Stimulated activated CD4-positive, alpha-beta T cell treated with anti-CD3 and anti-CD28 coated beads, Interleukin-1b, Interleukin-23, amount 100 ng/mL, for 48 hours (primary cell): ENCODE results near the gene SEMA3C.

Source experiments
- DNase-seq: peaks from one replicate; pipeline ENCODE4 v3.0.0-alpha.2; 2020

Gene SEMA3C

DNA sequence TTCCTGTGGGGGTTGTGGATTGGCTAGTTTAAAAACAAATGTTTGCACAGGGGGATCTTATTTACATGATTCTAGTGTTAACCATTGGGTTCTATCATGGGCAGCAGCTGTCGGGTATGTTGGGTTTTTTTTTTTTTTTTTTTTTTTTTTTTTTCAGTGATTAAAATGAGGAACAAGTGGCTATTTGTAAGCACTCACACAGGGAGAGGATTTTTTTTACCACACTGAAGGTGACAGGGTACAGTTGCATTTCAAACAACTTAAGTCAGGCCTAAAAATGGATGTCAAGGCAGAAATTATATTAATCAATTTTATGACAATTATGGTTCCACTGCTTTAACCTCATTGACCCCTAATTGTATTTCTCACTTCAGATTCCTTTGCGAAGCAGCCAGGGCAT is 187.6 kb downstream of the SEMA3C start:
- DNase-seq = no peak

DNA sequence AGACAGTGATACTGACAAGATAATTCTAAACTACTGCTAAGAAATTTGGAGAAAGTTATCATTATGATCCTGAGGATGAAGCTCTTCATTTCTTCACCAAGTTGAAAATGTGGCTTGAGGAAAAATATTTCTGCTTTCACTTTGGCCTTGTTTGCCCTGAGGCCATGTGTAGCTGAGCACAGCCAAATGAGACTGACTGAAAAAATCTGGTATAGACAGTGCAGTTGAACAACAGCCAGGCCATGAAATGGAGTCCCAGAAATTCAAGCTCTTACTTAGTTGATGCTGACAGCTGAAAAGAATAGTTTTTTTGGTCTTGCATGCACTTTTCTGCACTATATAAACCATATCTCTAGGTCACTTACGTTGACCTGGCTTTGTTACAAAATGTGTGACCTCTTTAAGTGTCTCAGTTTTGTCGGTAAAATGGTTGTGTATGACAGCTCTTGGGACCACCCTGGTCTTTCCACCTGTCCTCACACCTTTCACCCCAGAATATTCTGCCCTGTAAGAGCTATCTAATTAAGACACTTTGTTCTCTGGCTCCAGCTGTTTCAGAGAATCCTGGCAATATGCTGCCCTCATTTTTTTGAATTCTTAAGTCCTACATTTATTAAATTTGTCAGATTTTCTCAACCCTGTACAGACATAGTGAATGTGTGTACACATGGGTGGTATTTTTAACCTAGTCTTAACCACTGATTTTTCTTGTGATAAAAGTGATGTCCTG is 189.1 kb downstream of the SEMA3C start:
- DNase-seq = no peak

DNA sequence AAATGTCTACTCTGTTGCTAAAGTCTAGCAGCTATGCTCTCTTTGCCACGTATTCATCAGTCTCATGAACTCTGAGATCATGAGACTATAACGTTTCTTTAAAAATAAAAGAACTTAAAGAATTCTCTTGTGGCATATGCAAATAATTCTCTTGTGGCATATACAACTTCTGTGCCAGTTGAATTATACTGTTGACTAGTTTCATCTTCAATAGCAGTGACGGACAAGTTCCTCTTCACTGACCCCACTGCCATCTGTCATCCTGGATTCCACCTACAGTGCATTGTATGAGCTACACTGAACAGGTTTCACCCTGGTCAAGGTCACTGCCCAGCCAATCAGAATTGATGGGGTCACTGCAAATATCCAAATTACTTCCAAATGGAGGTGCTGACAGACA is 192.2 kb downstream of the SEMA3C start:
- no peak for DNase-seq

DNA sequence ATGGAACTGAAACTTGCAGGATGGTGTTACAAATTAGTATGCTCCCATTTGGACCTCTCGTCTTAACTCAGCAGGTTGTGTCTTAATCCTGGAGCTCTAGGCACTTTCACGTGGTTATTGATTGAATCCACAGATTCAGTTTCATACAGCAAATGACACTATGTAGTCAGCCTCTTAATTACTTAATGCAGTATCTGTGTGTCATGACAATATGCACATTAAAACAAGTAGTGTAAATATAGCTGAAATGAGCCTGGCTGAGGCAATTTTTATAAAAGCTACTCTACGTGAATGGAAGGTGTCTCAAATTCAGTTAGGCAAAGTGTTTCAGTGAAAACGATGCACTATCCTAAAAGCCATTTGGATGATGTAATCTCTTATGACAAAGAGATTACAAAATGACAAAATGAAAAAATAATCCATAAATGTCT is 193.7 kb downstream of the SEMA3C start:
- no peak for DNase-seq

DNA sequence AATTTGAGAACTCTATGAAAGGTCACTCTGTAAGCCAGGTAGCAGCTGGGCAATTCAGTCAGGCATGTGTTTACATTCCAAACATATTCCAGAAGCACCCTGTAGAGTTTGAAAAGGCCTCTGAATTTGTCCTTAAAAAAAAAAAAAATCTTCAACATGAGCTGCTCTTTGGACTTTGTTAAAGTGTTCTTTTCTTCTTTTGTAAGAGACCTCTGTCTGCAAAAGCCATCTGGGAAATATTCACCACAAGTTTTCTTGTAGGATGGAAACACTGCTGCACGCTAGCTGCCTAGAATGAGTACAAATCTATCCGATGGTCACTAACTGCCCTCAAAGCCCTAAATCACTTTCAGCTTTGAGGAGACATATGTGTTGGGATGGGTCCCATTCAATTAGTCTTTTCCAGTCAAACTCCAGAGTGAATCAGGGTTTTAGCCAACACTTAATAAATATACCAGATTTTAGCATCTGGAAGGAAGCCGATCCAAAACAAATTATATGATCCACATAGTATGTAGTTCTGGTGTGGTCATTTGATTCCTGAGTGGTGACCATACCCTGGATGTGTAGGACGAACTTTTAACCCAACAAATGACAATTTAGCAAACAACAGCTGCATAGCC is 194.5 kb downstream of the SEMA3C start:
- DNase-seq = no peak

DNA sequence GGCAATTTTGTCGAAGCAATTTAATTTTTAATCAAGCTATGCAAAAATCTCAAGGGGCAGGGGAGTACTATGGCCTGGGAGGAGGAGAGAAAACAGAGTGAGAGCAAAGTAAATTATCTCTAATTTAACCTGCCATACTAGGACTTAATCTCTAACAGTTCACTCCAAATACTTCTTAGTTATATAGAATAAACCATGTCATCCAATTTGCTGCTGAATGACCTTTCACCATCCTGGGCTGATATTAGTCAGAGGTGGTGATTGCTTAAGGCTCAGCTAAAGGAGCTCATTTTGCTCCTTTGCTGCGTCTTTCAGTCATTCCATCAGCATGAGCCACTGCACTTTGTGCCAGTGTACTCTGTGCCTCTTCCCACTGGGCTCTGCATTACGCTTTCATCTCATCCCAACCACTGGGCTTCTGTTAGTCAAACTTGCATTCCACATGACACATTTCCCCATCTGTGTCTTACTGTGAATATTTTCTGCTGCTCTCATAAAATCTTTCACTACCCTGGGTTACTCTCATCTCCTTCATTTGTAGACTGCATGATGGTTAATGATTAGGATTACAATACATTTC is 196.1 kb downstream of the SEMA3C start:
- no peak for DNase-seq

DNA sequence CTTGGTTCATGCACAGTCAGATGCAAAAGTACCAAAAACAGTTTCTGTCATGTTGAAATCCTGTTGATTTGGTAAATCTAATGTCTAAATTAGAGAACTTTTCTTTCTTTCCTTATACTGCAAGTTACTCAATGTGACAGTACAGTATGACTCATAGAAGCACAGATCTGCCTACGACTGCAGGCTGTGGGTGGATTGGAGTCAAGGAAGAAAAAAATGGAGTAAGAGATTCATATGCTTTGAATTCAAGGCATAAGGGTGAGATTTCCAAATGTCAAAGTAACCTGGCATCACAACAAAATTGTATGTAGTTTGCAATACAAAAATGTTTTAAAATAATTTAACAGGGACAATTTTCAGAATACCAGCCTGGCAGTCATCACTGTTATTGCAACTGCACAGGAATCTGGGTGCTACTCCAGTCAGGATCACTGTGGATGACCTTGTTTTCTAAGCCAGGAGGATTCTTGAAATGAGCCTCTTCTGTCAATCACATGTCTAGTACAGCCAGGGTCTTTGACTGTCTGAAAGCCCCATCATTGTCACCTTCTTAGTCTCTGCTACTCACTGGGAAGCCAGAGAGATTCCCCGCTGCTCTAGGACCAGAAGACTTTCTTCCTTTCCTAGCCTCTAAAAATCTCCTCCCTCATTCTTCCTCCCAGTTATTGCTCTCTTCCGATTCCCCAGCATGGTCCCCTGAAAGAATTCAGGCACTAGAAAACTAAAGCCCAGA is 196.8 kb downstream of the SEMA3C start:
- no peak for DNase-seq

DNA sequence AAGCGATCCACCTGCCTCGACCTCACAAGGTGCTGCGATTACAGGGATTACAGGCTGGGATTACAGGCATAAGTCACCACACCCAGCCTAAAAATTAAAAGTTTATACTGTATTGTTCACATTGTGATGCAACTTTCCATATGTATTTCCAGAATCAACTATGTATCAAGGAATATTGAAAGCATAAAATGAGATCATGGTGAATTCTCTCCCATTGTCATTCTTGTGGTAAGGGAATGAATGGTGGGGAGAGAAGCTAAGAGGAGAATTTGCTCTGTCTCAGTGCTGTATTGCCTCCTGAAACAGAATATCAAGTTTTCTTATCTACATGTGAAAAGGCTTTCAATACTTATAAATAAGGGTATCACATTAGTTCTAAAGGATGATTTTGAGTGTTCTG is 198.7 kb downstream of the SEMA3C start:
- no peak for DNase-seq

DNA sequence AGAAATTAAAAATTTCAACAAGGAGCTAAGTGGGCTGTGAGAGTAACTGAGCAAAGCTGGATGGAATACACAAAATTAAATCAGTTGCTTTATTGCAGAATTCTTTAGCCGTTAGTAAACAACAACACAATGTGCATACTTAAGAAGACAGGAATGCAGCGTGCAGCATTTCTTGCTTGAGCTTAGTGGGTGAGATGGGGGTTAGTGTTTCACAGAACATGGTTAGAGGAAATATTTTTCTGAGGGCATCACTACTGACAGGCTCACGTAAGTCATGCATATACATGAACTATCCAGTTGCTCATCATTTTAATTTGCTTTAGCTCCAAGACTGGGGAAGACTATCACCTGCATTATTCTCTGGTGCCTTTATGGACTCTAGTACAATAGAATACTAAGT is 199.6 kb downstream of the SEMA3C start:
- DNase-seq = no peak

DNA sequence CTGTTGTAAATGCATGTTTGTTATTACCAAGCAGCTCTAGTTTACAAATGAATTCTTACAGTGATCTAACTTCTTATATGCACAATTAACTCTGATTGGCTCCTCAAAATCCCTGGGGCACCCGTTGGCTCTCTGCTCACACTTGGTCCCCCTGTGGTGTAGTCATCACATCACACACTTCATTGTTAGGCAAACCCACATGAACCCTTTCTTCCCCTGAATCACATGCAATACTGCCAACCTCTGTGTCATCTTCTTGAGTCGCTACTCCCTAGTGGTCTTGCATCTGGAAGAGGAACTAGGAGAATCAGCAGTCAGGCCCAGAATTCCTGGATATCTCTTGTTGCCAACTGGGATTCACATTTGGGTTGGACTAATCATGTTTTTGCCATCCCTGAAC is 207.3 kb downstream of the SEMA3C start:
- no peak for DNase-seq

DNA sequence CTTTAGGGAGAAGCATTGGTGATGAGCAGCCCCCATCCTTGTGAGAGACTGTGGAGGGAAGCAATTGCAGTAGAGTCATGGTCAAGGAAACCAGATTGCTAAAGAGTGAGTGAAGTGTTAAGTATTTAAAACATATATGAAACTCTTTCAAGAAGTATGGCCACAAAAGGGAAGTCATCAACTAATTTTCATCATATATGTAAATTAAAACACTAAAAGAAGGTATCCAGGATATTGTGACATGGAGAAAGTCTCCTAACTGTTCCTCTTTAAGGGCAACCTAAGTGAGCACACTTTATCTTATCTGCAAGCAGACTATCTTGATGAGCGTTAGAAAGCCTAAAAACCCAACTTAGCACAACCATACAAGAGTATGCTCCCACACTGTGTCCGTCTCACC is 210.7 kb downstream of the SEMA3C start:
- DNase-seq = no peak

DNA sequence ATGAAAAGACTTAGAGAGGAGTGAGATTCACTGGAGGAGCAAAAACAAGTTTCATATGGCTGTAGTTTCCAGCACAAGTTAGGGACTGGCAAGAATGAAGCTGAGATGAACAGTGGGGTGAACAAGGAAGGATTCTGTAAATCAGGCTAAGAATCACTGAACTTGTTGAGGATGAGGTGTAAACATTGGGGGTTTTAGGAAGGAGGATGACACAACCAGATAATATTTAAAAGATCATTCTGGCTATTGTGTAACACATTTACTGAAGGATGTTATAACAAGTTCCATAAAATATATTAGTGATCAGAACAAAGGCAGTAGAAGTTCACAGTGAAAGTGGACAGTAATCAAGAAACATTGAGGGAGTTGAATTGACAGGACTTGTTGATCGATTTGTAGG is 211.5 kb downstream of the SEMA3C start:
- no peak for DNase-seq

DNA sequence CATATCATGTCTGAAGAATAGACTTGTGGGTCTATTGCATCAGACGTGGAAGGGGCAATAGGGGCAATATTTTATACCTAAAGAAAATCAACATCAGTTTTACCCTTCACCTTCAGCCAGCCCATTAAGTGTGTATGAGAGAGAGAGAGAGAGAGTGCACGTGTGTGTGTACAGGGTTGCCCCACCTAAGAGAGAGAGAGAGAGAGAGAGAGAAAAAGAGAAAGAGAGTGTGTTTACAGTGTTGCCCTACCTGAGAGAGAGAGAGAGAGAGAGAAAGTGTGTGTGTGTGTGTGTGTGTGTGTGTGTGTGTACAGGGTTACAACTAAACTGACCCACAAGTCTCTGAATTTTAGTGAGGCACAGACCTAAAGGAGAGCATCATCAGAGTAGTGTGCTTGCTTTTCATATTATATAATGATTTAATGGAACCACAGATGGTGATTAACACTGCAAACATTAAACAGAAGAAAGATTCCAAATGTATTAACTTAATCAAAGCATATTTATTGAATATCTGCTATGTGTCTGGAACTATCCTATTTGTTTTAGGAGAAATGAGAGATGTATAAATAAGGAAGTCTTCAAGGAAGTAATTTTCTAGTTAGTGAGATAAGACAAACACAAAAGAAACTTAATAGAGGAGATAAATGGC is 213.6 kb downstream of the SEMA3C start:
- DNase-seq = no peak

DNA sequence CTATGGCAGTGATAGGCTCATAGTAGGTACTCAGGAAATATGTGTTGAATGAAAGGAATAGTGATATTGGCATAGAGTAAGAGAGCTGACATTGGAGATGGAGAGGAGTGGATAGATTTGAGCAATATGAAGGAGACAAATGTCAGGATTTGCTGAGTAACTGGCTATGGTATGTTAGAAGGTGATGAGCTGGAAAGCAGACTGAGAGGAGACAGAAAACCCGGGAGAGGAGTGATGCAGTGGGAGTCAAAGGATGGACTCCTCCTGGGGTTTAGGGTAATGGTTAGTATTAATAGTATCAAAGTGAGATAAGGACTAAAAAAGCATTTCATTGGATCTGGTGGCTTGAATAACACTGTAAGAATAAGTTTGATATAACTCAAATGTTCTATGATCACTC is 215.6 kb downstream of the SEMA3C start:
- DNase-seq = no peak

DNA sequence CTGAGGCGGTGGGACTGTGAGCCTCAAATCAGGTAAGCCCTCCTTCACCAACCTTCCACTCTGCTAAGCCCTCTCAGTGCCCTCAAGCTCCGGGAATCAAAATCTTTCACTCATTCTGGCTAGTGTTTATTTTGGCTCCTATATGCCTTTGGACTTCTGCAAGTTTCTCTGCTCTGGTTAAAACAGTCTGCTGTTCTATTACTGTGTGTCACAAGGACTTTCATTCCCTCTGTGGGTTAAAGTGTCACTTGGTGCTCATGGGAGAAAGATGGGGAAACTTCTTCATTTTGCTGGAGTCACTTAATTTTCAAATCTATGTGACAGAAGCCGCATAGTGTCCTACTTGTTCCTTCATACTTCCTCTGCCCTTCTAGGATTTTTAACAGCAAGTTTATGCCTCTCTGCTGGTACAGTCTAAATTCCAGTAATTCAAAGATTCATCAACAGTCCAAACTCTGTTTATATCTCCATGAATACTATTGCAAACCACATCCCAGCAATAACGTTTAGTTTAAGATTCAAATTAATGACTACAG is 219.1 kb downstream of the SEMA3C start:
- no peak for DNase-seq

DNA sequence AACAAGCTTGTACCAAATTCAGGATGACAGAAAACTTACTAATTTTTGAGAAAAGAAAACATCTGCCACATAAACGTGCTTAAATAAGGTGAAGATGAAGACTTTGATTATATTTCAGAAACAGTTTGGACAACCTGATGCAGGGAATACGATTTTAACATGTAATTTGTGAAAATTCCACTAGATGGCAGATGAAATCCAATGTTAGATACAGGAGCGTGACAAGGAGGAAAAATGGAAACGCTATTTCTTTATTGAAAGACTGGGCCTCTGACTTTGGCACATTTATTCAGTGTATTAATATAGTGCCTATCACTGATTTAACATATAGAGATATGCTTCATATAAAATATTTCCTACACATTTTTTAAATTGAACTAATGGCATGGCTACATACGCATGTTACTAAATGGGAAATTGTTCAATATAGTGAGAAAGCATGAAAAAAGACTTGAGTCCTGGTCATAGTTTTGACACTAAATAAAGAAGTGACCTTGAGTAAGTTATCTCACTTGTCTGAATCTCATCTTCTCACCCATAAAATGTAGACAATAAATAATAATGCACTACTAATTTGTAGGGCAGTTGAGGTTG is 219.7 kb downstream of the SEMA3C start:
- DNase-seq = no peak
